Neural cell (in vitro differentiated cells): Measurements from ENCODE around the gene ORAI1.

ENCODE experiments used
- POLR2AphosphoS5 ChIP-seq: IDR thresholded peaks from 2 replicates; pipeline ENCODE4 v1.6.1; 2012
- TF ChIP-seq, protein P1 (sequence below): fragments of 450-650 bp; IDR thresholded peaks from 2 replicates; pipeline ENCODE4 v1.5.1; 2014; ENCODE audit warnings: antibody characterized with exemption, mild to moderate bottlenecking, moderate library complexity; ENCODE audit not compliant: poor library complexity, severe bottlenecking

DNA sequence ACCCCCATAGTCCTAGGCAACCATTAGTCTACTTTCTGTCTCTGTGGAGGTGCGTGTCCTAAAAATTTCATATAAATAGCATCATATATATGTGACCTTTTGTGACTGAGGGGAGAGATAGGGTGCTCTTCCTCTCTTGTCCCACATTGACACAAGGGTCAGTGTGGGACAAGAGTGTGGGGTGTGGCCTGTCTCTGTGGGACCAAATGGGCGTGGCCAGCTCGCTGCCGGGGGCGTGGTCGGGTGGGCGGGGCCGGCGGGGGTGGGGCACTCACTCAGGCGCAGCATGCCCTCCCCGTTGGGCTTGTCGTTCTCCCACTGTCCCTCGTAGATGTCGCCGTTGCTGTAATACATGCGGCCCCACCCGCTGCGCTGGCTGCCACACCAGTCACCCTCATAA, 27.7 kb downstream of the ORAI1 start:
- TF ChIP-seq POLR2AphosphoS5, result no peak
- TF ChIP-seq, protein P1, sequence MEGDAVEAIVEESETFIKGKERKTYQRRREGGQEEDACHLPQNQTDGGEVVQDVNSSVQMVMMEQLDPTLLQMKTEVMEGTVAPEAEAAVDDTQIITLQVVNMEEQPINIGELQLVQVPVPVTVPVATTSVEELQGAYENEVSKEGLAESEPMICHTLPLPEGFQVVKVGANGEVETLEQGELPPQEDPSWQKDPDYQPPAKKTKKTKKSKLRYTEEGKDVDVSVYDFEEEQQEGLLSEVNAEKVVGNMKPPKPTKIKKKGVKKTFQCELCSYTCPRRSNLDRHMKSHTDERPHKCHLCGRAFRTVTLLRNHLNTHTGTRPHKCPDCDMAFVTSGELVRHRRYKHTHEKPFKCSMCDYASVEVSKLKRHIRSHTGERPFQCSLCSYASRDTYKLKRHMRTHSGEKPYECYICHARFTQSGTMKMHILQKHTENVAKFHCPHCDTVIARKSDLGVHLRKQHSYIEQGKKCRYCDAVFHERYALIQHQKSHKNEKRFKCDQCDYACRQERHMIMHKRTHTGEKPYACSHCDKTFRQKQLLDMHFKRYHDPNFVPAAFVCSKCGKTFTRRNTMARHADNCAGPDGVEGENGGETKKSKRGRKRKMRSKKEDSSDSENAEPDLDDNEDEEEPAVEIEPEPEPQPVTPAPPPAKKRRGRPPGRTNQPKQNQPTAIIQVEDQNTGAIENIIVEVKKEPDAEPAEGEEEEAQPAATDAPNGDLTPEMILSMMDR, result no peak
